ENCODE results near the gene CISTR. TPM values are rescaled to one million over a fixed set of nuclear protein-coding genes. Genes with fewer than 3 reads are reported as not detected.

Gene CISTR
- total RNA-seq, 1 experiment from 2014 or later = not detected

DNA sequence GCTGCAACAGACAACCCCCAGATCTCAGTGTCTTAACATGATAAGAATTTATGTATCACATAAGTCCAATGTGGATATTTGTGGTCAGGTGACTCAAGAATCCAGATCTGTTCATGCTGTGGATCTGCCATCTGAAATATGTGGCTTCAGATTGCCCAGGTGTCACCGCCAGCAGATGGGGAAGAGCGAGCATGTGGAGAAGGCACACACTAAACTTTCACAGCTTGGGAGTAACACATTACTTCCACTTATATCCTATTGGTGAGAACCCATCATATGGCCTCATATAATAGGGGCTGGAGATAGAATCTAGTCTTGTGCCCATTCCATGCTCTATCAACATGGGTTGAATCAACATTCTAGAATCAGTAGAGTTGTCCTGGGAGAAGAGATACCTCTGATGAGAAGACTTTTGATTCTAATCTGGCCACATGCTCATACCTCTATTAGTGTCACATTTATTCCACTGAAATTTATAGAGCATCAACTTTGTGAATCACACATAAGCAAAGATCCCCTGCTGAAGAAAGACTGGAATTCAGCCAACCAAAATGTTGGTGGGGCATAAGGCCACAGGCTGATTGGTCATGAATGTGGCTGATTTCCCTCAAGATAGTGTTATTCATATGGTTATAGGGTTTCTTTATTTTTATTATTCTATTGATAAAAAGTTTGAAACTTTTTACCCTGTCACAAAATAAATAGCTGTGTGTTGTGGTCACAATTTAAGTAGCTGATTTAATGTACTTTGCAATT is 18.6 kb downstream of the CISTR start:
- Histone ChIP-seq H3K23me2 (ENCODE audit: insufficient read length, low read depth, low read length, poor library complexity, severe bottlenecking) (peaks cover 2% of the 10 kb centered on the region), H3K23ac (ENCODE audit: insufficient read length, low read depth, low read length) (no peak overlapping the region), H3K4ac (ENCODE audit: low read depth, low read length) (no peak overlapping the region), H2AK5ac (ENCODE audit: insufficient read length, low read length) (no peak overlapping the region), H4K5ac (ENCODE audit: insufficient read length, low read depth, low read length) (no peak overlapping the region), H4K20me1 (ENCODE audit: control insufficient read depth, insufficient read depth, insufficient read length) (no peaks in the 10 kb centered on the region), H2BK15ac (ENCODE audit: low read depth, low read length) (no peak overlapping the region), H3K18ac (ENCODE audit: insufficient read length, low read depth, low read length) (no peak overlapping the region), H3K9me3 (ENCODE audit: control insufficient read depth, low read depth, low read length) (no peaks in the 10 kb centered on the region), H2BK12ac (ENCODE audit: insufficient read length, low read depth, low read length) (no peak overlapping the region), H3K27ac (ENCODE audit: insufficient read length, low read depth, low read length) (no peak overlapping the region), H3K79me1 (ENCODE audit: insufficient read depth, low read depth, low read length, poor library complexity, severe bottlenecking) (no peaks in the 10 kb centered on the region), H3K56ac (ENCODE audit: insufficient read length, low read depth, low read length) (no peak overlapping the region), H3K9ac (ENCODE audit: extremely low read depth, insufficient read length, low read length) (no peak overlapping the region), H3K14ac (ENCODE audit: insufficient read depth, low read length) (no peak overlapping the region), H3T11ph (ENCODE audit: low read length) (no peak overlapping the region), H2BK120ac (ENCODE audit: low read depth, low read length, poor library complexity, severe bottlenecking) (no peak overlapping the region), H2AFZ (ENCODE audit: low read length) (no peak overlapping the region), H2BK5ac (ENCODE audit: insufficient read length, low read length) (no peak overlapping the region), H4K8ac (replicated peaks; ENCODE audit: insufficient read length, low read depth, low read length) (no peak overlapping the region), H3K4me2 (ENCODE audit: insufficient read depth, insufficient read length, low read length) (no peak overlapping the region), H2BK20ac (ENCODE audit: low read depth, low read length, poor library complexity, severe bottlenecking) (no peak overlapping the region), H4K91ac (ENCODE audit: insufficient read length, low read depth, low read length) (no peak overlapping the region), H3K27me3 (ENCODE audit: insufficient read depth, low read length) (peaks cover 12% of the 10 kb centered on the region; the same call in 1 of the 2 replicates), H3K79me2 (ENCODE audit: insufficient read depth, low read length) (no peaks in the 10 kb centered on the region), H3K4me1 (ENCODE audit: insufficient read depth, low read length) (0 out of 2 replicates have a peak, but pooled peaks cover 2% of the 10 kb centered on the region)
- Mint-ChIP-seq H3K4me1 (peaks cover 9 to 10% of the 10 kb centered on the region in 2 experiments), H3K4me3 (no peak overlapping the region), H3K36me3 (ENCODE audit: insufficient read depth in 1 of 3, low read depth in 3 of 3) (no peaks in the 10 kb centered on the region), H3K9me3 (no peaks in the 10 kb centered on the region; a peak in 1 of 5 replicates), H3K27ac (no peak overlapping the region), H3K27me3 (ENCODE audit: low read depth) (peaks cover 20% of the 10 kb centered on the region)
- DNase-seq = no peak
- WGBS (ENCODE audit: extremely low coverage, insufficient read length, low lambda C conversion rate) = no CpG with 5 or more reads among the region's 2 CpGs
- no peak for TF ChIP-seq CTCF (conservative IDR thresholded peaks at IDR 0.05)
